ENCODE measurements around the gene DCLRE1B. TPM values are rescaled to one million over a fixed set of nuclear protein-coding genes. Genes with fewer than 3 reads are reported as not detected.
A peak's percentile ranks its signal among the peaks of the same experiment; 100 is the strongest.

Gene DCLRE1B
- total and polyA plus RNA-seq, 9 of the 15 experiments (the other 6 are each of a cell fraction or from before 2014, with no cell fraction given) = 10.6 to 28.8 (median 17.2) TPM

DNA sequence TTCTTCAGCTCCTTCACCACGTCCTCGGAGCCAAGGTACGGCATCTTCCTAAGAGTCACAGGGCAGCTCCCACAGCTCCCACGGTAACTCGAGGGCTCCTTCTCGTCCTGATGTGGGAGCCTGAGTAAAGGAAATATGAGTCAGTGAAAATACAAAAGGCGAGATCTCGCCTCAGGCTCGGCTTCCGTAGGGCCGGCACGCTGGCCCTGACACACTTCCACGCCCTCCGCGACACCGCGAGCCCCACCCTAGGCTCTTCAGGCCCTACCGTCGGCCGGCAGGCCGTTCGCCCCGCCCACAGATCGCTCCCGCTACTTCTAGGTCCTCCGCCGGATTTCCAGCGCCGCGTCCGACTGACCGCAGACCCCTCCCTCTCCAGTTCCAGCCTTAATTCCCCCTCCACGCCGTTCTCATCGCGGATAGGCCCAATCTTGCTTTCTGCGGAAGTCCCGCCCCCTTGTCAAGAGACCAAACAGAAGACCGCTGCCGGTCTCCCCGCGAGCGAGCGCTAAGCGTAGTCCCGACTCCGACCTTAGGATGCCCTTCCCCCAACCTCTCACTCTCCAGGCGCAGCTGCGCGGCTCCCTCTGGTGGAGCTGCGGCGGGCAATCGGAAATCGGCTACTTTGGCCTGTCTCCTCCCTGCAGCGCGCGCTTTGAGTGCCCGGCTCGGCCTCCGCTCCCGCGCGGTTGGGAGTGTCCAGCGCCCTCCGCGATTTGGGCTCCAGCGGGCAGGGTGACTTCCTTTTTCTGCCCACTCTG is at the start of gene DCLRE1B, which contains the start of gene AP4B1 (continued):
- TF ChIP-seq SAFB2 (IDR thresholded peaks at IDR 0.05; ENCODE audit: borderline replicate concordance, low read depth, low read length, severe bottlenecking) (no peak), ZNF224 (CRISPR knock-in tag; IDR thresholded peaks at IDR 0.05) (no peak), ZNF24 (IDR thresholded peaks at IDR 0.05) (peak; percentile 81), MLLT1 (IDR thresholded peaks at IDR 0.05) (peak; percentile 71 to 100; a peak in 3 of 4 replicates), ZNF431 (CRISPR knock-in tag; IDR thresholded peaks at IDR 0.05) (peak; percentile 80; the same call in 1 of the 2 replicates), FOXK1 (CRISPR knock-in tag; IDR thresholded peaks at IDR 0.05; ENCODE audit: borderline replicate concordance) (no peak; the same call in 1 of the 2 replicates), CBX5 (IDR thresholded peaks at IDR 0.05; ENCODE audit: borderline replicate concordance, low read depth) (no peak), BMI1 (IDR thresholded peaks at IDR 0.05; ENCODE audit: low read length) (0 out of 2 replicates have a peak, but pooled peaks have one; percentile 36), KDM1A (IDR thresholded peaks at IDR 0.05) (no peak), RBM15 (IDR thresholded peaks at IDR 0.05; ENCODE audit: insufficient read depth, low read length) (no peak), RBM39 (optimal IDR thresholded peaks at IDR 0.05; ENCODE audit: low read depth, low read length) (peak; percentile 79), PHTF2 (CRISPR knock-in tag; IDR thresholded peaks at IDR 0.05) (peak; percentile 11; the same call in 1 of the 2 replicates), EP300 (IDR thresholded peaks at IDR 0.05; ENCODE audit: low read length) (peak; percentile 80), BRD9 (IDR thresholded peaks at IDR 0.05; ENCODE audit: low read depth, partially characterized antibody) (peak; percentile 62), ZNF407 (IDR thresholded peaks at IDR 0.05; ENCODE audit: low read depth) (peak; percentile 94), HLTF (IDR thresholded peaks at IDR 0.05) (peak; percentile 88; the same call in 1 of the 2 replicates)
- TF ChIP-seq, protein P1, sequence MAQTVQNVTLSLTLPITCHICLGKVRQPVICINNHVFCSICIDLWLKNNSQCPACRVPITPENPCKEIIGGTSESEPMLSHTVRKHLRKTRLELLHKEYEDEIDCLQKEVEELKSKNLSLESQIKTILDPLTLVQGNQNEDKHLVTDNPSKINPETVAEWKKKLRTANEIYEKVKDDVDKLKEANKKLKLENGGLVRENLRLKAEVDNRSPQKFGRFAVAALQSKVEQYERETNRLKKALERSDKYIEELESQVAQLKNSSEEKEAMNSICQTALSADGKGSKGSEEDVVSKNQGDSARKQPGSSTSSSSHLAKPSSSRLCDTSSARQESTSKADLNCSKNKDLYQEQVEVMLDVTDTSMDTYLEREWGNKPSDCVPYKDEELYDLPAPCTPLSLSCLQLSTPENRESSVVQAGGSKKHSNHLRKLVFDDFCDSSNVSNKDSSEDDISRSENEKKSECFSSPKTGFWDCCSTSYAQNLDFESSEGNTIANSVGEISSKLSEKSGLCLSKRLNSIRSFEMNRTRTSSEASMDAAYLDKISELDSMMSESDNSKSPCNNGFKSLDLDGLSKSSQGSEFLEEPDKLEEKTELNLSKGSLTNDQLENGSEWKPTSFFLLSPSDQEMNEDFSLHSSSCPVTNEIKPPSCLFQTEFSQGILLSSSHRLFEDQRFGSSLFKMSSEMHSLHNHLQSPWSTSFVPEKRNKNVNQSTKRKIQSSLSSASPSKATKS (CRISPR knock-in tag; IDR thresholded peaks at IDR 0.05) = no peak

All from K562 (cell line).